OCI-M2 (cell line): ENCODE measurements around the gene TAF3.

Experiments
- DNase-seq: peaks from one replicate; lab custom pipeline; 2025; ENCODE audit not compliant: unreplicated experiment; lab: John Stamatoyannopoulos, UW

TAF3 gene

GRCh38 chr10:8032558-8032957 is 214.3 kb downstream of the TAF3 start:
- DNase-seq, result no peak

- DNase-seq, result no peak
These were observed 215.6 kb downstream of the TAF3 start for GRCh38 chr10:8033812-8034465.

GRCh38 chr10:8034466-8035005 is 216.2 kb downstream of the TAF3 start:
- no peak for DNase-seq

GRCh38 chr10:8035006-8035640 is 216.8 kb downstream of the TAF3 start:
- DNase-seq, result no peak

GRCh38 chr10:8035641-8036470 is 217.6 kb downstream of the TAF3 start:
- no peak for DNase-seq

GRCh38 chr10:8036506-8037198 is 218.3 kb downstream of the TAF3 start:
- no peak for DNase-seq

GRCh38 chr10:8037199-8037801 is 219.0 kb downstream of the TAF3 start:
- no peak for DNase-seq

GRCh38 chr10:8037941-8038894 is 219.9 kb downstream of the TAF3 start:
- DNase-seq, result no peak

GRCh38 chr10:8039321-8039881 is 221.1 kb downstream of the TAF3 start:
- no peak for DNase-seq

- no peak for DNase-seq
These were observed 222.3 kb downstream of the TAF3 start for GRCh38 chr10:8040651-8041050.

GRCh38 chr10:8041284-8041991 is 223.1 kb downstream of the TAF3 start:
- no peak for DNase-seq

GRCh38 chr10:8041992-8042720 is 223.9 kb downstream of the TAF3 start:
- no peak for DNase-seq

GRCh38 chr10:8042721-8043568 is 224.6 kb downstream of the TAF3 start:
- DNase-seq, result no peak

GRCh38 chr10:8043569-8044306 is 225.4 kb downstream of the TAF3 start:
- DNase-seq, result no peak

- DNase-seq, result no peak
These were observed 226.1 kb downstream of the TAF3 start for GRCh38 chr10:8044331-8044907.
